CD4-positive, alpha-beta T cell (primary cell): ENCODE measurements around the gene CACNA1H. TPM values are rescaled to one million over a fixed set of nuclear protein-coding genes. Genes with fewer than 3 reads are reported as not detected.

ENCODE experiments used
- ATAC-seq: fragments of 200-7000 bp; cut with Tn5 transposase; one replicate; pipeline ENCODE4 v1.10.0; 2022; ENCODE audit warnings: mild to moderate bottlenecking; ENCODE audit not compliant: poor library complexity
- CTCF ChIA-PET: fragments of 350-600 bp; sonication (Branson Sonifier 250); formaldehyde crosslinking; loops from one replicate; lab custom pipeline; 2021; ENCODE audit warnings: antibody characterized with exemption, inconsistent platforms; lab: Charles Lee
- POLR2A ChIA-PET: fragments of 350-600 bp; sonication (Branson Sonifier 250); formaldehyde crosslinking; loops from one replicate; lab custom pipeline; 2021; ENCODE audit warnings: antibody characterized with exemption, inconsistent platforms; lab: Charles Lee
- DNase-seq, 14 experiments: peaks; one replicate each; pipeline ENCODE4 v3.0.0-alpha.2; 2013 to 2020; ENCODE audit warnings: mixed read lengths in 2 of 14
- H3K27ac ChIP-seq, 2 donors: one replicate each; pipeline versions ENCODE4 v1.5.1 to v1.7.0; 2013; ENCODE audit warnings: low read length in 2 of 2, low read depth in 1 of 2, mild to moderate bottlenecking in 1 of 2
- H3K27me3 ChIP-seq, 2 experiments: 1 replicate in 1 of 2; 2 replicates in 1 of 2; pipeline versions ENCODE4 v1.6.1 to v1.7.0; 2013; ENCODE audit warnings: low read length in 2 of 2, control low read depth in 1 of 2, mild to moderate bottlenecking in 1 of 2, moderate library complexity in 1 of 2; ENCODE audit not compliant: insufficient read depth in 2 of 2, control insufficient read depth in 1 of 2
- H3K36me3 ChIP-seq: one replicate; pipeline ENCODE4 v1.6.1; 2013; ENCODE audit warnings: low read length, control low read depth; ENCODE audit not compliant: insufficient read depth
- H3K4me1 ChIP-seq: one replicate; pipeline ENCODE4 v1.6.1; 2013; ENCODE audit warnings: low read length, control low read depth; ENCODE audit not compliant: insufficient read depth
- H3K4me3 ChIP-seq: one replicate; pipeline ENCODE4 v1.5.1; 2013; ENCODE audit warnings: mild to moderate bottlenecking, low read length, moderate library complexity
- H3K9me3 ChIP-seq, 2 experiments: 1 replicate in 1 of 2; 2 replicates in 1 of 2; pipeline versions ENCODE4 v1.6.1 to v1.7.0; 2013; ENCODE audit warnings: low read length in 2 of 2, mild to moderate bottlenecking in 2 of 2, control low read depth in 1 of 2, moderate library complexity in 1 of 2; ENCODE audit not compliant: control insufficient read depth in 1 of 2, insufficient read depth in 1 of 2
- H3K27ac Mint-ChIP-seq: one replicate; pipeline ENCODE4 v1.8.0; 2020; ENCODE audit warnings: mixed read lengths
- H3K27me3 Mint-ChIP-seq: one replicate; pipeline ENCODE4 v1.8.0; 2021; ENCODE audit warnings: mixed read lengths
- H3K36me3 Mint-ChIP-seq: one replicate; pipeline ENCODE4 v1.8.0; 2021; ENCODE audit warnings: low read depth, mixed read lengths
- H3K4me1 Mint-ChIP-seq: one replicate; pipeline ENCODE4 v1.8.0; 2021; ENCODE audit warnings: low read depth, mixed read lengths
- H3K4me3 Mint-ChIP-seq: one replicate; pipeline ENCODE4 v1.8.0; 2020; ENCODE audit warnings: mild to moderate bottlenecking, mixed read lengths
- H3K9me3 Mint-ChIP-seq: one replicate; pipeline ENCODE4 v1.8.0; 2020; ENCODE audit warnings: mixed read lengths
- intact Hi-C, 2 experiments: fragments of 100-400 bp; cut with DNase I in 1 of 2; cut with micrococcal nuclease in 1 of 2; formaldehyde crosslinking; loops; one replicate each; pipeline versions ENCODE4 v1.15.1 to v1.9.0; 2023 to 2025; cut with DNase I, micrococcal nuclease
- total RNA-seq, 174 experiments: library from RNA in 2 of 174; stranded (reverse) in 2 of 174; gene quantifications; one replicate each; pipeline ENCODE4 v1.2.3 and lab custom pipeline; 2021 to 2026
- TF ChIP-seq, protein P1 (sequence below): fragments of 200-600 bp; IDR thresholded peaks from one replicate; pipeline ENCODE4 v1.8.0; 2022; ENCODE audit warnings: antibody characterized with exemption, mild to moderate bottlenecking

CACNA1H gene
- total RNA-seq, 2 experiments from 2014 or later, result 5.7 to 6.3 TPM

DNA sequence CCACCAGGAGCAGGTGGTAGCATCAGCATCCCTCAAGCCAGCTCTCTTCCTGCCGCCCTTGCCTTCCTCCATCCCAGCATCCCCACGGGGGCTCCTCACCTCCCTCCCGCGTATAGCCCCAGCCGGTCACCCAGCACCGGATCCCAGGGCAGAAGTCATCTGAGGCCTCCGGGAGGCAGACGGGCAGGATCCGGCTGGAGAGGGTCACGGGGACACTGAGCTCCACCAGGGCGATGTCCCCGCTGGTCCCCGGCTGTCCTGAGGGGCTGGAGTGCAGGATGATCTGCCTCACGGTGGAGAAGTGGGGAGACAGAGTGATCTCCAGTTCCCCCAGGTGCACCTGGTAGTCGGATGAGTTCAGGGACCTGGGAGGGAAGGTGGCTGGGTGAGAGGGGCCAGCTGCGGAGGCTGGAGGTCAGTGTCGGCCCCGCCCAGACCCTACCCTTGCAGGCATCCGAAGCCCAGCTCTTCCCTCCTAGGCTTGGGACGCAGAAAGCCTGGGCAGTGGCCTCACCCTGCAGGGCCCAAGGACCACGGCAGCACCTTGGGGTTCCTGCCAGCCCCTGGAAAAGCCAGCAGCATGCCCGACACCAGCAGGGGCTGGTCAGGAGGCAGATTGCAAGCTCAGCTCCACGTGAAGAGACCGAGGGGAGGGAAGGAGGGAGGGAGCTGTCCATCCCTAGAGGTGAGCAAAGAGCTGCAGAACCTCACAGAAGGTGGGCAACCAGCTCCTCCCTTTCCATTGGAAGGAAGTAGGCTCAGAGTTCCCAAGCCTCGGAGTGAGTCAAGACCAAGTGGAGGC lies 69.8 kb downstream of the CACNA1H start:
- Mint-ChIP-seq H3K4me1 (no peaks in the 10 kb centered on the region), H3K27me3 (peaks cover 4% of the 10 kb centered on the region), H3K36me3 (no peaks in the 10 kb centered on the region), H3K27ac (no peak overlapping the region), H3K9me3 (no peaks in the 10 kb centered on the region), H3K4me3 (no peak overlapping the region)
- Histone ChIP-seq H3K27ac (no peak overlapping the region), H3K36me3 (no peaks in the 10 kb centered on the region), H3K4me1 (no peaks in the 10 kb centered on the region), H3K4me3 (no peak overlapping the region), H3K9me3 (no peaks in the 10 kb centered on the region), H3K27me3 (peaks cover 0 to 2% of the 10 kb centered on the region in 2 experiments)
- ChIA-PET POLR2A (no interaction called here), CTCF (no interaction called here)
- intact Hi-C loops, result no loop called here
- ATAC-seq (no peak), DNase-seq (no peak)
- TF ChIP-seq, protein P1, sequence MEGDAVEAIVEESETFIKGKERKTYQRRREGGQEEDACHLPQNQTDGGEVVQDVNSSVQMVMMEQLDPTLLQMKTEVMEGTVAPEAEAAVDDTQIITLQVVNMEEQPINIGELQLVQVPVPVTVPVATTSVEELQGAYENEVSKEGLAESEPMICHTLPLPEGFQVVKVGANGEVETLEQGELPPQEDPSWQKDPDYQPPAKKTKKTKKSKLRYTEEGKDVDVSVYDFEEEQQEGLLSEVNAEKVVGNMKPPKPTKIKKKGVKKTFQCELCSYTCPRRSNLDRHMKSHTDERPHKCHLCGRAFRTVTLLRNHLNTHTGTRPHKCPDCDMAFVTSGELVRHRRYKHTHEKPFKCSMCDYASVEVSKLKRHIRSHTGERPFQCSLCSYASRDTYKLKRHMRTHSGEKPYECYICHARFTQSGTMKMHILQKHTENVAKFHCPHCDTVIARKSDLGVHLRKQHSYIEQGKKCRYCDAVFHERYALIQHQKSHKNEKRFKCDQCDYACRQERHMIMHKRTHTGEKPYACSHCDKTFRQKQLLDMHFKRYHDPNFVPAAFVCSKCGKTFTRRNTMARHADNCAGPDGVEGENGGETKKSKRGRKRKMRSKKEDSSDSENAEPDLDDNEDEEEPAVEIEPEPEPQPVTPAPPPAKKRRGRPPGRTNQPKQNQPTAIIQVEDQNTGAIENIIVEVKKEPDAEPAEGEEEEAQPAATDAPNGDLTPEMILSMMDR, result no peak

DNA sequence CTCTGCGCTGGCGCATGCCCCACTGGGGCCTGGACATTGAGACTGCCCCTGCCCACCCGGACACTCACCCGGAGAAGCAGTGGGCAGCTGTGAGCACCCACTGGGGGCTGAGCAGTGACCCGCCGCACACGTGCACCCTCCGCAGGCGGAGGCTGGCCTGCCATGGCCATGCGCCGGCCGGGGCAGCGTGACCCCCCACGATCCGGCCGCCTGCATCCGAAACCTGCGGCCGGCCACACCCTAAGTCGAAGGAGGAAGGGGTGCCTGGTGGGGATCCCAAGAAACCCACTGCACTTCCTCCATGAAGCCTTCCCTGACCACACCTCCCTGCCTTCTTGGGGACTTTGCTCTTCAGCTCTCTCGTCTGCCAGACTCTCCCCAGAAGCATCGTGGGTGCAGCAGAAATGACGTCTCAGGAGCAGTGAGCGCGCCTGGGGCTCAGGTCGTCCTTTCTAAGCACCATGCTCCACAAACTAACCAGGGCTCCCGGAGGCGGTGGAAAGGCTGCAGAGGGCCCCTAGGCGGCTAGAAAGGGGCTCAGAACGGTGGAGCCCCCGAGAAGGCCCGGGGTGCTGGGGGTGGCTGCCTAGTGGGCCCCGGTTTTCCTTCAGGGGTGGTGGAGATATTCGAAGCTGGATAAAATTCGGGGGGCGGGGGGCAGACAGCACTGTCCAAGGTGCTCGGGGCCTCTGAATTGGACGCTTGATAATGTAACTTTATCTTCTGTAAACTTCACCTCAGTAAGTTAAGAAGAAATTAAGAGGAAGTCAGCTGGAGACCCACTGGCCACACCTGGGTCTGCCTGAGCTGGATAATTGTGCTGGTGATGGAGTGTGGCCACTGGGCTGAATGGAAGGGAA lies 70.7 kb downstream of the CACNA1H start:
- Mint-ChIP-seq H3K9me3 (no peaks in the 10 kb centered on the region), H3K36me3 (no peaks in the 10 kb centered on the region), H3K4me3 (no peak overlapping the region), H3K27ac (no peak overlapping the region), H3K4me1 (no peaks in the 10 kb centered on the region), H3K27me3 (peaks cover 4% of the 10 kb centered on the region)
- DNase-seq, result no peak
- ChIA-PET CTCF (no interaction called here), POLR2A (no interaction called here)
- Histone ChIP-seq H3K9me3 (no peaks in the 10 kb centered on the region), H3K4me1 (no peaks in the 10 kb centered on the region), H3K27ac (no peak overlapping the region), H3K36me3 (no peaks in the 10 kb centered on the region), H3K4me3 (no peak overlapping the region), H3K27me3 (peaks cover 0 to 2% of the 10 kb centered on the region in 2 experiments)
- ATAC-seq, result no peak
- intact Hi-C loops, result no loop called here
- TF ChIP-seq, protein P1, result no peak

DNA sequence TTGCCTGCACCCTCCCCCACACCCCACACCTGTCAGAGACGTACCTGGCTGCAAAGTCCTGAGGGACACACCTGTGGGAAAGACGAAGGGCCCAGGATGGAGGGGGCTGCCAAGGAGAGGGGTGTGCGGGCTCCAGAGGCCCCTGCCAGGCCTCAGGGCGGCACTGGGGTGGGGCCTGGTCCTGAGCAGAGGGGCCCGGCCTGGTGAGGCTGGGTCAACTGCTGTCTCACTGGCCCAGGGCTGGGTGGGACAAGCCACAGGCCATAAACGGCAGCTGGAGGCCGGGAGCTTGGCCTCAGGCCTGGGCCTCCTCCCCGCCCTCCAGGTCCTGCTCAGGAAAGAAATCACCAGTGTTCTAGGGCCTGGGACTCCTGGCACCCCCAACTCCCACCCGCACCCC lies 71.7 kb downstream of the CACNA1H start:
- ATAC-seq (no peak), DNase-seq (no peak)
- ChIA-PET POLR2A (no interaction called here), CTCF (no interaction called here)
- Mint-ChIP-seq H3K36me3 (no peaks in the 10 kb centered on the region), H3K9me3 (no peaks in the 10 kb centered on the region), H3K4me3 (no peak overlapping the region), H3K27ac (no peak overlapping the region), H3K27me3 (peaks cover 4% of the 10 kb centered on the region), H3K4me1 (no peaks in the 10 kb centered on the region)
- Histone ChIP-seq H3K27ac (no peak overlapping the region), H3K4me3 (no peak overlapping the region), H3K27me3 (peaks cover 0 to 2% of the 10 kb centered on the region in 2 experiments), H3K4me1 (no peaks in the 10 kb centered on the region), H3K9me3 (no peaks in the 10 kb centered on the region), H3K36me3 (no peaks in the 10 kb centered on the region)
- intact Hi-C loops, result no loop called here
- TF ChIP-seq, protein P1, result no peak
